ENCODE results near the gene GALNT9.

DNA sequence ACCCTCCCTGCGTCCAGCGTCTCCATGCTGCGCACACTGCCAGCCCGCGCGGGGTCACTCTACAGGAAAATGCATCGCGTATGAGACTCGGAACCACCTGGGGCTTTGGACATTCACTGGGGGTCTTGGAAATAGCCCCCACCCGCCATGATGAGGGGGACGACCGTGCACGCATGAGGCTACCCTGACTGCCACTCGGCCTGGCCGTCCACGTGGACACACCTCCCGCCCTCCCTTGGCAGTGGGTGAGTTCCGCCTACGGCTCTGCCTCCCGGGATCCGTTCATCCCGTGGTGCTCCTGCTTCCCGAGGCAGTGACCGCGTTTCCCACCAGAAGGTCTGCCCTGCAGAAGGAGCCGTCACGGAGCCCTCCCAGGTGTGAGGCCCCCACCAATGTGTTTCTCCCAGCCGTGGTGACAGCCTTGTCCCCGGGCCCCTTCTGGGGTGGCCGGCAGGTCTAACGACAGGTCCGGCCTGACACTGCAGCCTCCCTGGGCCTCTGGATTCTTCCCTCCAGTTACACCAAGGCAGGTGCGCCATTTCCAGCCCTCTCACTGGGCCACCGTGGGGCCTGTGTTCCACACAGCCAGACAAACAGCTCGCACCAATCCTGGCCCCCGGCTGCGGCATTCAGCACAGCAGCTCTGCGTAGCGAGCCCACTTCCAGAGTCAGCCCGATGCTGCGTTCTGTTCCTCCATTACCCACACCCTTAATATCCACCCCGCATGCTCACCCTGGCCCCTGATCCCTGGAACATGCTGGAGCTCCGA, 11.1 kb upstream of the GALNT9 start:
- TF ChIP-seq, protein P1, sequence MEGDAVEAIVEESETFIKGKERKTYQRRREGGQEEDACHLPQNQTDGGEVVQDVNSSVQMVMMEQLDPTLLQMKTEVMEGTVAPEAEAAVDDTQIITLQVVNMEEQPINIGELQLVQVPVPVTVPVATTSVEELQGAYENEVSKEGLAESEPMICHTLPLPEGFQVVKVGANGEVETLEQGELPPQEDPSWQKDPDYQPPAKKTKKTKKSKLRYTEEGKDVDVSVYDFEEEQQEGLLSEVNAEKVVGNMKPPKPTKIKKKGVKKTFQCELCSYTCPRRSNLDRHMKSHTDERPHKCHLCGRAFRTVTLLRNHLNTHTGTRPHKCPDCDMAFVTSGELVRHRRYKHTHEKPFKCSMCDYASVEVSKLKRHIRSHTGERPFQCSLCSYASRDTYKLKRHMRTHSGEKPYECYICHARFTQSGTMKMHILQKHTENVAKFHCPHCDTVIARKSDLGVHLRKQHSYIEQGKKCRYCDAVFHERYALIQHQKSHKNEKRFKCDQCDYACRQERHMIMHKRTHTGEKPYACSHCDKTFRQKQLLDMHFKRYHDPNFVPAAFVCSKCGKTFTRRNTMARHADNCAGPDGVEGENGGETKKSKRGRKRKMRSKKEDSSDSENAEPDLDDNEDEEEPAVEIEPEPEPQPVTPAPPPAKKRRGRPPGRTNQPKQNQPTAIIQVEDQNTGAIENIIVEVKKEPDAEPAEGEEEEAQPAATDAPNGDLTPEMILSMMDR (IDR thresholded peaks at IDR 0.05 in 8 of 11, conservative IDR thresholded peaks at IDR 0.05 in 3 of 11): no peak
- TF ChIP-seq POLR2AphosphoS5 (IDR thresholded peaks at IDR 0.05) (no peak), POLR2A (IDR thresholded peaks at IDR 0.05) (no peak)
